Measurements from ENCODE around the gene SLC27A5. TPM values are rescaled to one million over a fixed set of nuclear protein-coding genes. Genes with fewer than 3 reads are reported as not detected.

SLC27A5 gene
- total RNA-seq, 1 donor from 2014 or later: 23.5 TPM

GRCh38 chr19:58522709-58523108 is 10.9 kb upstream of the SLC27A5 start:
- Mint-ChIP-seq H3K27me3 (ENCODE audit: low read depth) (no peaks in the 10 kb centered on the region), H3K9me3 (no peaks in the 10 kb centered on the region), H3K36me3 (ENCODE audit: low read depth) (peaks cover 12% of the 10 kb centered on the region), H3K4me3 (ENCODE audit: low read depth) (no peak overlapping the region), H3K4me1 (ENCODE audit: low read depth) (peaks cover 17% of the 10 kb centered on the region), H3K27ac (no peak overlapping the region)
- no peak for DNase-seq (ENCODE audit: low spot score)
- intact Hi-C loops (cut with micrococcal nuclease): no loop called here

- peak overlapping the region; percentile 59 for H3K4me3 Mint-ChIP-seq (ENCODE audit: low read depth)
- no peaks in the 10 kb centered on the region for H3K27me3 Mint-ChIP-seq (ENCODE audit: low read depth)
- no peaks in the 10 kb centered on the region for H3K9me3 Mint-ChIP-seq
- intact Hi-C loops (cut with micrococcal nuclease): no loop called here
- no peak overlapping the region for H3K27ac Mint-ChIP-seq
- DNase-seq (ENCODE audit: low spot score): no peak
- H3K4me1 Mint-ChIP-seq (ENCODE audit: low read depth): peaks cover 18% of the 10 kb centered on the region
- peaks cover 16% of the 10 kb centered on the region for H3K36me3 Mint-ChIP-seq (ENCODE audit: low read depth)
Observed at GRCh38 chr19:58521651-58522050, 9.9 kb upstream of the SLC27A5 start.

DNA sequence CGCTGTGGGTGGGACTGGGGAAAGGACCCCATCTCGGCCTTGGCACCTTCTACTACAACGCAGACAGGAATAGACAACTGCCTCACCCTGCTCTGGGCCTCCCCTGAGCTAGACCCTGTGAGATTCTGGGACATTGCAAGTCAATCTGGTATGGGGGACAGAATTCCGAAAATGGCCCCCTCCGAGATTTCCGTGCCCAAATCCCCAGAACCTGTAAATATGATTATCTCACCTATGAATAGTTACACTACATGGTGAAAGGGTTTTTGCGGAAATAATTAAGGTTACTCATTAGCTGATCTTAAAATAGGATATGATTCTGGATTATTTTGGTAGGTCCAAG is 8.4 kb upstream of the SLC27A5 start:
- Mint-ChIP-seq H3K4me3 (ENCODE audit: low read depth) (peak overlapping the region; percentile 99), H3K9me3 (no peaks in the 10 kb centered on the region), H3K27ac (peak overlapping the region; percentile 98), H3K4me1 (ENCODE audit: low read depth) (peaks cover 26% of the 10 kb centered on the region), H3K27me3 (ENCODE audit: low read depth) (no peaks in the 10 kb centered on the region), H3K36me3 (ENCODE audit: low read depth) (peaks cover 30% of the 10 kb centered on the region)
- DNase-seq (ENCODE audit: low spot score): no peak
- intact Hi-C loops (cut with micrococcal nuclease): no loop called here

- Mint-ChIP-seq H3K27me3 (ENCODE audit: low read depth) (no peaks in the 10 kb centered on the region), H3K4me1 (ENCODE audit: low read depth) (peaks cover 29% of the 10 kb centered on the region), H3K9me3 (no peaks in the 10 kb centered on the region), H3K4me3 (ENCODE audit: low read depth) (peak within 1 kb of the TSS; percentile 99), H3K27ac (peak within 1 kb of the TSS; percentile 98), H3K36me3 (ENCODE audit: low read depth) (peaks cover 35% of the 10 kb centered on the region)
- intact Hi-C loops (cut with micrococcal nuclease): loop anchor here (1.0 to 2.0 kb wide), 9 partner anchors 20 to 337 kb away; partner anchors contain the start of genes CHMP2A, RPS5 and TRIM28
- DNase-seq (ENCODE audit: low spot score): peak; percentile 90
Observed at GRCh38 chr19:58519355-58520256, 7.8 kb upstream of the SLC27A5 start, which contains the start of gene ZBTB45. ZBTB45 (minus strand) TSS chr19:58519810; CDS start chr19:58517673, 2,137 bp downstream.

- no peaks in the 10 kb centered on the region for H3K9me3 Mint-ChIP-seq
- H3K27me3 Mint-ChIP-seq (ENCODE audit: low read depth): no peaks in the 10 kb centered on the region
- intact Hi-C loops (cut with micrococcal nuclease): loop anchor here (1.0 to 2.0 kb wide), 9 partner anchors 20 to 337 kb away; partner anchors contain the start of genes CHMP2A, RPS5 and TRIM28
- peaks cover 41% of the 10 kb centered on the region for H3K36me3 Mint-ChIP-seq (ENCODE audit: low read depth)
- H3K4me3 Mint-ChIP-seq (ENCODE audit: low read depth): peak overlapping the region; percentile 99
- peaks cover 29% of the 10 kb centered on the region for H3K4me1 Mint-ChIP-seq (ENCODE audit: low read depth)
- H3K27ac Mint-ChIP-seq: peak overlapping the region; percentile 98
- peak; percentile 50 for DNase-seq (ENCODE audit: low spot score)
Observed at GRCh38 chr19:58519087-58519354, 7.2 kb upstream of the SLC27A5 start.

DNA sequence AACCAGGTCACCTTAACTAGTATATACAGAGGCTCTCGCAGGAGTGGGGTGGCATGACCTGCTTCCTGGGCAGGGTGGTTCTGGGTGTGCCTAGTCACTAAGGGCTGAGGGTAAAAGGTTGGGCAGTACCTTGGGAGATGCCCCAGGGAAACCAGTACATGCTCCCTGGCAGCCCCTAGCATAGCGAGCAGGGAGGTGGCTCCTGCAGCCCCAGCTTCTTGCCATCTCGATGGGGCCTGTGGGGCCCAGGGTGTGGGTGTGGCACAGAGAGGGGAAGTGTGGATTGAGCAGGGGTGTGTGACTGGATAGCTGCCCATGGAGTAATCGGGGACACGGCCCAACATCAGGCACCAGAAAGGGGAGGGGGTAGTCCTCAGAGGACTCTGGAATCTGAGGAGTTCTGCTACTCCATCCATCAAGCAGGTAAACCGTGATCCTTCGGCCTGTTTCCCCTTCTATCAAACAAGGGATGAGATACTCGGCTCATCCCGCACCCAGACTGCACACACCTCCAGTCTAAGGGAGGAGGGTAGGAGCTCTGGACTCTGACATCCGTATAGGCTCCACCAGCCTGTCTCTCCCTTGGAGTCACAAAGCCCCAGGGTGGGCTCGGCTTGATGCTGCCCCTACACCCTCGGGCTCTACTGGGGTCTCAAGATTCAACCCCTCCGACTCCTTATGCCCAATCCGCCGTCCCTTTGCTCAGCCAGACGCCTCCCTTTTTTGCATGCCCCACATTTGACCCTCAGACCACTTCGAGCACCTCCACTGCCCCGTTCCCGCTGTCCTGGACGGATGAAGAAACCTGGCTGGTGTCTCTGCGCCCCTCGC is 6.7 kb upstream of the SLC27A5 start:
- Mint-ChIP-seq H3K9me3 (no peaks in the 10 kb centered on the region), H3K36me3 (ENCODE audit: low read depth) (peaks cover 42% of the 10 kb centered on the region), H3K27ac (peak overlapping the region; percentile 98), H3K4me1 (ENCODE audit: low read depth) (peaks cover 32% of the 10 kb centered on the region), H3K27me3 (ENCODE audit: low read depth) (no peaks in the 10 kb centered on the region), H3K4me3 (ENCODE audit: low read depth) (peak overlapping the region; percentile 99)
- DNase-seq (ENCODE audit: low spot score): no peak
- intact Hi-C loops (cut with micrococcal nuclease): loop anchor here (1.0 to 2.0 kb wide), 9 partner anchors 19 to 336 kb away; partner anchors contain the start of genes CHMP2A, RPS5 and TRIM28

- Mint-ChIP-seq H3K9me3 (no peaks in the 10 kb centered on the region), H3K36me3 (ENCODE audit: low read depth) (peaks cover 42% of the 10 kb centered on the region), H3K27ac (no peak overlapping the region), H3K27me3 (ENCODE audit: low read depth) (no peaks in the 10 kb centered on the region), H3K4me1 (ENCODE audit: low read depth) (peaks cover 36% of the 10 kb centered on the region), H3K4me3 (ENCODE audit: low read depth) (peak overlapping the region; percentile 42)
- no peak for DNase-seq (ENCODE audit: low spot score)
- intact Hi-C loops (cut with micrococcal nuclease): no loop called here
Observed at GRCh38 chr19:58516964-58517833, 5.4 kb upstream of the SLC27A5 start.

- Mint-ChIP-seq H3K36me3 (ENCODE audit: low read depth) (peaks cover 45% of the 10 kb centered on the region), H3K4me3 (ENCODE audit: low read depth) (peak overlapping the region; percentile 62)
- intact Hi-C loops (cut with micrococcal nuclease): no loop called here
Observed at GRCh38 chr19:58516246-58516836, 4.5 kb upstream of the SLC27A5 start.

DNA sequence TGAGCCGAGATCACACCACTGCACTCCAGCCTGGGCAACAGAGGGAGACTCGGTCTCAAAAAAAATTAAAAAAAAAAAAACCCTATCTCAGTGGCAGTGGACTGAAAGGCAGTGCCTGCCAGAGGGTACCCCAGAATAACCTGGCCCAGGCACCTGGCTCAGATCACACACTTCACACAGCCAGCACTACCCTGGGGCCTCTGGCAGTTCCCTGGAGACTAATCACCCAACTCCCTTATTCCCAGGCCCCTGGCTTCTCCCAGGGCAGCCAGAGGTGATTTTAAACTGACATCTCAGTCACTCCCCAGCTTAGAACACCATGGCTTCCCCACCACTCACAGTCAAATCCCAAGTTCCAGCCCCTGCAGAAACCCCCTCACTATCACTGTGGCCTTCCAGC is 3.5 kb upstream of the SLC27A5 start:
- no peaks in the 10 kb centered on the region for H3K9me3 Mint-ChIP-seq
- H3K36me3 Mint-ChIP-seq (ENCODE audit: low read depth): peaks cover 45% of the 10 kb centered on the region
- H3K27me3 Mint-ChIP-seq (ENCODE audit: low read depth): no peaks in the 10 kb centered on the region
- peak overlapping the region; percentile 30 for H3K27ac Mint-ChIP-seq
- H3K4me3 Mint-ChIP-seq (ENCODE audit: low read depth): peak overlapping the region; percentile 62
- DNase-seq (ENCODE audit: low spot score): no peak
- intact Hi-C loops (cut with micrococcal nuclease): no loop called here
- peaks cover 33% of the 10 kb centered on the region for H3K4me1 Mint-ChIP-seq (ENCODE audit: low read depth)

More at GRCh38 chr19:58516246-58516836, 4.5 kb upstream of the SLC27A5 start:
- no peak for DNase-seq (ENCODE audit: low spot score)
- peaks cover 36% of the 10 kb centered on the region for H3K4me1 Mint-ChIP-seq (ENCODE audit: low read depth)
- H3K9me3 Mint-ChIP-seq: no peaks in the 10 kb centered on the region
- H3K27me3 Mint-ChIP-seq (ENCODE audit: low read depth): no peaks in the 10 kb centered on the region
- H3K27ac Mint-ChIP-seq: no peak overlapping the region

DNA sequence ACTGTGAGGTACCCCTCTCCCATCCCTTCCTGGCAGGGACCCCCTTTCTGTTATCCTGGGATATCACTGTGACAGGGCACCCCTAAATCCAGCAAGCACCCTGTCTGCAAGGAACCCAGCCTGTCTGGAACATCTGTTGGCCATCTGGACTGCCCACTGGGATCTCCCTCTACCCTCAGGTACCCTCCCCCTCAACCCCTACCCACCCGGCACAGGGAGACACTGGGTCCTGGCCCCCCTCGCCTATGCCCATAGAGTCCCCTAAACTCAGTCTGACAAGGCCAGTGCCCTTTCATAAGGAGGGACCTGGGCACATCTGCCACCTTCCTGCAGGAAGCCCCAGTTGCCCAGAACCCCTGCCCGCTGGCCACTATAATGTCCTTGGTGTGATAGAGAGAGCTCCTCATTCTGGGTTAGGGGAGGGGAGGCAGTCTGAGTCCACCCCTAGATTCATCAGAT is 2.8 kb upstream of the SLC27A5 start:
- intact Hi-C loops (cut with micrococcal nuclease): loop anchor here (1.0 kb wide), 3 partner anchors 15 to 113 kb away; partner anchors contain the start of gene UBE2M
- Mint-ChIP-seq H3K27me3 (ENCODE audit: low read depth) (no peaks in the 10 kb centered on the region), H3K4me3 (ENCODE audit: low read depth) (peak overlapping the region; percentile 88), H3K36me3 (ENCODE audit: low read depth) (peaks cover 45% of the 10 kb centered on the region), H3K4me1 (ENCODE audit: low read depth) (peaks cover 28% of the 10 kb centered on the region), H3K9me3 (no peaks in the 10 kb centered on the region), H3K27ac (peak overlapping the region; percentile 91)
- no peak for DNase-seq (ENCODE audit: low spot score)

GRCh38 chr19:58513694-58514563 is 2.1 kb upstream of the SLC27A5 start:
- peak overlapping the region; percentile 88 for H3K4me3 Mint-ChIP-seq (ENCODE audit: low read depth)
- DNase-seq (ENCODE audit: low spot score): peak; percentile 95
- H3K36me3 Mint-ChIP-seq (ENCODE audit: low read depth): peaks cover 41% of the 10 kb centered on the region
- intact Hi-C loops (cut with micrococcal nuclease): loop anchor here (1.0 kb wide), 3 partner anchors 15 to 113 kb away; partner anchors contain the start of gene UBE2M
- peaks cover 26% of the 10 kb centered on the region for H3K4me1 Mint-ChIP-seq (ENCODE audit: low read depth)
- no peaks in the 10 kb centered on the region for H3K9me3 Mint-ChIP-seq
- H3K27ac Mint-ChIP-seq: peak overlapping the region; percentile 91
- H3K27me3 Mint-ChIP-seq (ENCODE audit: low read depth): no peaks in the 10 kb centered on the region
